ENCODE data around the gene TNNC1. TPM values are rescaled to one million over a fixed set of nuclear protein-coding genes. Genes with fewer than 3 reads are reported as not detected.

The TNNC1 gene
- total RNA-seq (2022) (36.1 and 40.5 TPM in 2 replicates), Bru-seq, nascent RNA (percentile 52 among the genes with signal in this experiment), BruChase-seq, experiment 1, labeled RNA remaining after a 2-hour chase (percentile 49 among the genes with signal in this experiment), BruChase-seq, experiment 2, labeled RNA remaining after a 6-hour chase (percentile 57 among the genes with signal in this experiment)
- long read RNA-seq, transcript TNNC1-201 (6 exons, 714 nt): major isoform, 61 of 65 reads
- long read RNA-seq, partial matches to known transcripts: 0 of 65 reads
- long read RNA-seq, other reads (novel, unspliced or antisense): 4 of 65 reads

DNA sequence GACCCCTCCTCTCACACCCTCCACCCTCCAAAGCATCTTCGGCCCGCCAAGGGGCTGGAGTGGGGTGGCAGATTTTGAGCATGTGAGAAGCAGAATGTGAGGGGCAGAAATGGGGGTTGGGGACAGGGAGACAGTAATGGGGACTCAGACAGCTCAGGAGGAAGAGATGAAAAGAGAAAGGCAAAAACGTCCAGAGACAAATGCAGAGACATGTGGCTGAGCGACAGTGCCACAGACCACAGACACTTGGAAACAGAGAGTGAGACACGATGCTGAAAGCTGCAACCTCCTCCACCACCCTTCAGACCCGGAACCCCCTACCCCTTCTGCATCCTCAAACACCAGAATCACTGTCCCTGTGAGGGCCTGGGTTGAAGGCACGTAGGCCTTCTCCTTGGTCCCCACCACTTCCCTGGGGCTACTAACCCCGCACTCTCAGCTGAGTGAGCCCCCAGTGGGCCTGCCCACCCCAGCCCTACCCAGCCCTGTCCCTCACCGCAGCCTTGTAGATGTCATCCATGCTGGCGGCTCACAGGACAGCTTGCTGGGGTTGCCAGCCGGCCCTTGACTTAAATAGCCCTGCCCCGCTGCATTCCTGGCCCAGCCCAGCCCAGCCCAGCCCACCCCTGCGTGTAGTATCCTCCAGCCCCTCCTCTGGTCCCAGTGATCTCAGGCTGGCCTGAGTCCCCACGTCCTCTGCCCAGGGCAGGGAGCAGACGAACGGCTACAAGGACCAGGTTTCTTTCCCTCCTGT, at the start of gene TNNC1:
Gene TNNC1 (minus strand): TSS at position 546 of the 754 bp plus-strand sequence. CDS start 26 bp downstream, at position 520.
- POLR2A ChIA-PET: interaction anchor here (0.6 kb wide), 1 partner anchor 81 kb away, joined by 11 read pairs; no protein-coding TSS in a partner anchor
- TF ChIP-seq, protein P1, sequence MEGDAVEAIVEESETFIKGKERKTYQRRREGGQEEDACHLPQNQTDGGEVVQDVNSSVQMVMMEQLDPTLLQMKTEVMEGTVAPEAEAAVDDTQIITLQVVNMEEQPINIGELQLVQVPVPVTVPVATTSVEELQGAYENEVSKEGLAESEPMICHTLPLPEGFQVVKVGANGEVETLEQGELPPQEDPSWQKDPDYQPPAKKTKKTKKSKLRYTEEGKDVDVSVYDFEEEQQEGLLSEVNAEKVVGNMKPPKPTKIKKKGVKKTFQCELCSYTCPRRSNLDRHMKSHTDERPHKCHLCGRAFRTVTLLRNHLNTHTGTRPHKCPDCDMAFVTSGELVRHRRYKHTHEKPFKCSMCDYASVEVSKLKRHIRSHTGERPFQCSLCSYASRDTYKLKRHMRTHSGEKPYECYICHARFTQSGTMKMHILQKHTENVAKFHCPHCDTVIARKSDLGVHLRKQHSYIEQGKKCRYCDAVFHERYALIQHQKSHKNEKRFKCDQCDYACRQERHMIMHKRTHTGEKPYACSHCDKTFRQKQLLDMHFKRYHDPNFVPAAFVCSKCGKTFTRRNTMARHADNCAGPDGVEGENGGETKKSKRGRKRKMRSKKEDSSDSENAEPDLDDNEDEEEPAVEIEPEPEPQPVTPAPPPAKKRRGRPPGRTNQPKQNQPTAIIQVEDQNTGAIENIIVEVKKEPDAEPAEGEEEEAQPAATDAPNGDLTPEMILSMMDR (IDR thresholded peaks at IDR 0.05; ENCODE audit: insufficient read depth in 1 of 2, low read depth in 1 of 2, low read length in 1 of 2, severe bottlenecking in 1 of 2, unreplicated experiment in 1 of 2): no peak
- peak within 1 kb of the TSS; percentile 84 for H3K27ac Mint-ChIP-seq (ENCODE audit: unreplicated experiment)
- TSS peak; percentile 55 for BruUV-seq (replicated peaks)
- no peaks in the 10 kb centered on the region; the same call in 1 of the 2 replicates for H3K36me3 ChIP-seq (ENCODE audit: control insufficient read depth, insufficient read depth, low read length)
- intact Hi-C loops (cut with micrococcal nuclease; ENCODE audit: unreplicated experiment): loop anchor here (10.0 kb wide), 1 partner anchor 81 kb away; the partner anchor contains the start of genes NT5DC2 and UQCC5
- H3K4me3 Mint-ChIP-seq (ENCODE audit: unreplicated experiment): peak within 1 kb of the TSS; percentile 88
- no peaks in the 10 kb centered on the region for H3K27me3 ChIP-seq (replicated peaks; ENCODE audit: control insufficient read depth, insufficient read depth, low read length)
- H3K27me3 Mint-ChIP-seq (ENCODE audit: insufficient read depth, unreplicated experiment): no peaks in the 10 kb centered on the region
- peaks cover 74% of the 10 kb centered on the region for H3K4me1 ChIP-seq
- H3K9me3 Mint-ChIP-seq (ENCODE audit: unreplicated experiment): no peaks in the 10 kb centered on the region
- H3K4me1 Mint-ChIP-seq (ENCODE audit: low read depth, unreplicated experiment): peaks cover 46% of the 10 kb centered on the region
- CTCF ChIA-PET: interaction anchor here (1.7 kb wide), 1 partner anchor 29 kb away, joined by 10 read pairs; no protein-coding TSS in a partner anchor
- DNase-seq: peak; percentile 66 to 73
- H3K36me3 Mint-ChIP-seq (ENCODE audit: insufficient read depth, unreplicated experiment): peaks cover 15% of the 10 kb centered on the region
- H3K4me3 ChIP-seq (ENCODE audit: low read depth, low read length): peak within 1 kb of the TSS; percentile 60
- H3K9me3 ChIP-seq: no peaks in the 10 kb centered on the region

DNA sequence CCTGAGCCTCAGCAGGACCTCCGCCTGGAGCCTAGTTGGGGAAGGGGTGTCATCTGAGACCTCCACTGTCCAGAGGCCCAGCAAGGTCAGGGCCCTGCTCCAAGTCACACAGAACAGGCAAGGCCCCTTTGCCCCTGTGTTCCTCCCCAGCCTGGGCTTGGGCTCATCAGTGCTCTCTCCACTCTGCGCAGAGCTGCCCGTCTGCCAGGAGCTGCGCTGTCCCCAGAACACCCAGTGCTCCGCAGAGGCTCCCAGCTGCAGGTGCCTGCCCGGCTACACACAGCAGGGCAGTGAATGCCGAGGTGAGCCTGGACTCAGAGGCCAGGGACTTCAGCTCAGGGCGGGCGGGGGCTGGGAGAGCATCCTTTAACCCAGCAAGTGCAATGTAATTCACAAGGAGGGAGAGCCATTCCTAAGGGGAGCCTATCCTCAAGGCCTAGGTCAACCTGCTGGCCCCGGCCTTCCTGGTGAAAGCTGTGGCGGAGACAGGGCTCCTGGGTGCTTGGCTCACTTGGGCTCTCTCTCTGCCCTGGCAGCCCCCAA, 49.0 kb upstream of the TNNC1 start:
- Histone ChIP-seq H3K27me3 (replicated peaks; ENCODE audit: control insufficient read depth, insufficient read depth, low read length) (no peaks in the 10 kb centered on the region), H3K9me3 (no peaks in the 10 kb centered on the region), H3K4me1 (no peaks in the 10 kb centered on the region), H3K4me3 (ENCODE audit: low read depth, low read length) (no peak overlapping the region), H3K36me3 (ENCODE audit: control insufficient read depth, insufficient read depth, low read length) (no peaks in the 10 kb centered on the region)
- no TSS peak for BruUV-seq (replicated peaks)
- TF ChIP-seq, protein P1 (IDR thresholded peaks at IDR 0.05; ENCODE audit: insufficient read depth in 1 of 2, low read depth in 1 of 2, low read length in 1 of 2, severe bottlenecking in 1 of 2, unreplicated experiment in 1 of 2): no peak
- DNase-seq: no peak
- H3K36me3 Mint-ChIP-seq (ENCODE audit: insufficient read depth, unreplicated experiment): no peaks in the 10 kb centered on the region
- H3K4me3 Mint-ChIP-seq (ENCODE audit: unreplicated experiment): no peak overlapping the region
- CTCF ChIA-PET: no interaction called here
- peaks cover 6% of the 10 kb centered on the region for H3K4me1 Mint-ChIP-seq (ENCODE audit: low read depth, unreplicated experiment)
- H3K27me3 Mint-ChIP-seq (ENCODE audit: insufficient read depth, unreplicated experiment): no peaks in the 10 kb centered on the region
- no peak overlapping the region for H3K27ac Mint-ChIP-seq (ENCODE audit: unreplicated experiment)
- intact Hi-C loops (cut with micrococcal nuclease; ENCODE audit: unreplicated experiment): no loop called here
- H3K9me3 Mint-ChIP-seq (ENCODE audit: unreplicated experiment): no peaks in the 10 kb centered on the region
- POLR2A ChIA-PET: no interaction called here

DNA sequence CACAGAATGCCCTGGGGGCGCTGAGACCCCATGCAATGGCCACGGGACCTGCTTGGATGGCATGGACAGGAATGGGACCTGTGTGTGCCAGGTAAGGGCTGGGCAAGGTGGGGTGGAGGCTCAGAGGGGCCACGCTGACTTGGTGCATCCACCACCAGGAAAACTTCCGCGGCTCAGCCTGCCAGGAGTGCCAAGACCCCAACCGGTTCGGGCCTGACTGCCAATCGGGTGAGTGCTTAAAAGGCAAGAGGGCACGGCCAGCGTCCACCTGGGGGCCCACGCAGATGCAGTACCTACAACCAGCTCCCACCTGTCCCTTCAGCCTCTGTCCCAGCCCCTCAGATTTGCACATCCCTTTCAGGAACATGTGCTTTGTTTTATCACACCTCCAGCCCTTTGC, 48.2 kb upstream of the TNNC1 start:
- no peaks in the 10 kb centered on the region for H3K36me3 Mint-ChIP-seq (ENCODE audit: insufficient read depth, unreplicated experiment)
- CTCF ChIA-PET: no interaction called here
- Histone ChIP-seq H3K4me1 (no peaks in the 10 kb centered on the region), H3K9me3 (no peaks in the 10 kb centered on the region), H3K36me3 (ENCODE audit: control insufficient read depth, insufficient read depth, low read length) (no peaks in the 10 kb centered on the region), H3K27me3 (replicated peaks; ENCODE audit: control insufficient read depth, insufficient read depth, low read length) (no peaks in the 10 kb centered on the region), H3K4me3 (ENCODE audit: low read depth, low read length) (no peak overlapping the region)
- no peak overlapping the region for H3K4me3 Mint-ChIP-seq (ENCODE audit: unreplicated experiment)
- no peak overlapping the region for H3K27ac Mint-ChIP-seq (ENCODE audit: unreplicated experiment)
- peaks cover under 1% of the 10 kb centered on the region for H3K4me1 Mint-ChIP-seq (ENCODE audit: low read depth, unreplicated experiment)
- POLR2A ChIA-PET: no interaction called here
- H3K27me3 Mint-ChIP-seq (ENCODE audit: insufficient read depth, unreplicated experiment): no peaks in the 10 kb centered on the region
- DNase-seq: no peak
- H3K9me3 Mint-ChIP-seq (ENCODE audit: unreplicated experiment): no peaks in the 10 kb centered on the region
- TF ChIP-seq, protein P1 (IDR thresholded peaks at IDR 0.05; ENCODE audit: insufficient read depth in 1 of 2, low read depth in 1 of 2, low read length in 1 of 2, severe bottlenecking in 1 of 2, unreplicated experiment in 1 of 2): no peak
- no TSS peak for BruUV-seq (replicated peaks)
- intact Hi-C loops (cut with micrococcal nuclease; ENCODE audit: unreplicated experiment): no loop called here
